Measurements from ENCODE around the gene DHX16. TPM values are rescaled to one million over a fixed set of nuclear protein-coding genes. Genes with fewer than 3 reads are reported as not detected.

DHX16 gene
- total RNA-seq, 2 experiments from 2014 or later, result 33.1 to 35.3 TPM

DNA sequence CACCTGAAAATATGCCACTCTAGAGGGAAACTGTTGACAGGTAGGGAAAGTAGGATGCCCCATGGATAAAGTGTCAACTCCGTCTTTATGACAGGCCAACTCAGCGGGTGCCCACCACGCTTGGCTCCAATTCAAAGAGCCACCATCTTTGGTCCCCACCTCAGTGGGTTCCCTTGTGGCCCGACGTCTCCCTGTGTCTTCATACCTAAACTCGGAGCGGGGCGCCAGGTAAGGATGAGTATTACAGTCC, 44.0 kb upstream of the DHX16 start:
- DNase-seq, result no peak
- intact Hi-C loops (cut with micrococcal nuclease), result loop anchor here (1.0 to 2.0 kb wide), 5 partner anchors 25 to 160 kb away; partner anchors contain the start of genes ABCF1, FLOT1, GNL1 and MRPS18B
- Mint-ChIP-seq H3K4me3 (peak overlapping the region; percentile 92), H3K27ac (peak overlapping the region; percentile 99), H3K9me3 (no peaks in the 10 kb centered on the region), H3K27me3 (no peaks in the 10 kb centered on the region), H3K4me1 (ENCODE audit: low read depth) (peaks cover 45% of the 10 kb centered on the region), H3K36me3 (peaks cover 62% of the 10 kb centered on the region)
- POLR2A ChIA-PET, result interaction anchor here (0.7 to 9.7 kb wide), 11 partner anchors 11 to 159 kb away, joined by 3 to 209 read pairs (median 5); partner anchors contain the start of genes DHX16, IER3, MRPS18B and NRM
- CTCF ChIA-PET, result interaction anchor here (0.5 to 24.6 kb wide), 6 partner anchors 9 to 371 kb away, joined by 3 to 628 read pairs (median 4); partner anchors contain the start of gene DHX16

DNA sequence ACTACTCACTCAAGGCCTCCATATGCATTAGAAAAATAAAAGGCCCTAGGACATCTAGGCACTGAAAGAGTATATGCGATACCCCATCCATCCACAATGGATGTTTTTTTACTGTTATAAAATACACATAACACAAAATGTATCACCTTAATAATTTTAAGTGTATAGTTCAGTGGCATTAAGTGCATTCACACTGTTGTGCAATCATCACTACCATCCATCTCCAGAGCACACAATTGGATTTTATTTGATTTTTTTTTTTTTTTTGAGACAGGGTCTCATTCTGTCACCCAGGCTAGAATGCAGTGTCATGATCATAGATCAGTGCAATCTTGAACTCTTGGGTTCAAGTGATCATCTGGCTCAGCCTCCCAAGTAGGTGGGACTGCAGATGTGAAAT, 41.5 kb upstream of the DHX16 start:
- Mint-ChIP-seq H3K36me3 (peaks cover 62% of the 10 kb centered on the region), H3K4me3 (no peak overlapping the region), H3K27me3 (no peaks in the 10 kb centered on the region), H3K9me3 (no peaks in the 10 kb centered on the region), H3K4me1 (ENCODE audit: low read depth) (peaks cover 43% of the 10 kb centered on the region), H3K27ac (no peak overlapping the region)
- intact Hi-C loops (cut with micrococcal nuclease), result no loop called here
- DNase-seq, result no peak
- CTCF ChIA-PET, result no interaction called here
- POLR2A ChIA-PET, result no interaction called here

DNA sequence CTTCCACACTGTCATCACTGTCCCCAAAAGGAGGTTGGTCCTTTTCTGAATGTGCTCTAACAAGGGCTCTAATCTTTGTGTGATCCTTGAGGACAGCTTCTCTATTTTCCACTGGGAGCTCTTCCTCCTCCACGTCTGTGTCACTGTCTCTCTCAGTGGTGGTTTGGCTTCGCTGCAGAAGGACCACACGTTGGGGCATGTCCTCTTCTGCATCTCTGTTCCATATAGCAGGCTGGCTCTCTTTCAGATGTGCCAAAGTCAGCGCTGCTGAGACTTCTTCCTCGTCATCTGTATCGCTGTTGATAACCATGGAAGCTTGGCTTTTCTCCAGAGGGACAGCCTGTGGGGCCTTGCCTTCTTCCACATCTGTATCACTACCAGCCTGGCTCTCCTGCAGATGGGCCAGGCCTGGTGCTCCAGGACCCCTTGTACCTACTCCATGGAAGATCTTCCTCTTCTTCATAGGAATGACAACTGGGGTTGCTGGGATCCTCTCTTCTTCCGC, 39.7 kb upstream of the DHX16 start:
- no peaks in the 10 kb centered on the region for H3K9me3 Mint-ChIP-seq
- DNase-seq, result no peak
- CTCF ChIA-PET, result interaction anchor here (0.7 to 3.3 kb wide), 6 partner anchors 10 to 367 kb away, joined by 3 to 11 read pairs (median 4); no protein-coding TSS in a partner anchor
- H3K36me3 Mint-ChIP-seq, result peaks cover 68% of the 10 kb centered on the region
- H3K27ac Mint-ChIP-seq, result no peak overlapping the region
- H3K4me1 Mint-ChIP-seq (ENCODE audit: low read depth), result peaks cover 31% of the 10 kb centered on the region
- POLR2A ChIA-PET, result interaction anchor here (1.5 kb wide), 1 partner anchor 25 kb away, joined by 3 read pairs; no protein-coding TSS in a partner anchor
- no peaks in the 10 kb centered on the region for H3K27me3 Mint-ChIP-seq
- H3K4me3 Mint-ChIP-seq, result no peak overlapping the region
- intact Hi-C loops (cut with micrococcal nuclease), result no loop called here

DNA sequence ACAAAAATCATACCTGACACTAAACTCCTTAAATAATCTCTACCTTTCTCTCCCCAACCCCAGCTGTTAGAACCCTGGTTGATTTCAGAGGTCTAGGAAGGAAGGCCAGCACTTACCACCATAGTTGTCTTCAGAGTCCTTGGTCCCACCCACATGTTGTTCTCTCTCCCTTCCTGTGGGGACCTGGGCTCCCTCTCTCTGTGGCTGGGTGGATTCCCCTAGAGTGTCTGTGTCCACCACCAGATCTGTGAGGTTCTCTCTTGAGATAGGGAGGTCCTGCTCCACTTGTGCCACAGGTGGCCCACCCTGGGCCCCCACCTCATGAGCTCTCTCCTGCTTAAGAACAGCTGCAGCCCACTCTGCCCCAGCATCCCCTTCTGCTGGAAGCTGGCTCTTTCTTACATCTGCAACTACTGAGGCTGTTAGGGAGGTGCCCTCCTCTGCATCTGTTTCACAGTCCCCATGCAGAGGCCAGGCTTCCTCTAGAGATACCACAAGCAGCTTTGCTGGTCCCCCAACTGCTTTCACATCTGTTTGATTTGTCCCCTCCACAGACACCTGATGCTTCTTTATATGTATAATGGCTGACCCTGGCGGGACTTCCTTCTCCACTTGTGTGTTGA, 39.1 kb upstream of the DHX16 start:
- no peaks in the 10 kb centered on the region for H3K27me3 Mint-ChIP-seq
- POLR2A ChIA-PET, result interaction anchor here (1.5 kb wide), 1 partner anchor 25 kb away, joined by 3 read pairs; no protein-coding TSS in a partner anchor
- no peak overlapping the region for H3K4me3 Mint-ChIP-seq
- peaks cover 69% of the 10 kb centered on the region for H3K36me3 Mint-ChIP-seq
- DNase-seq, result no peak
- peaks cover 31% of the 10 kb centered on the region for H3K4me1 Mint-ChIP-seq (ENCODE audit: low read depth)
- no peaks in the 10 kb centered on the region for H3K9me3 Mint-ChIP-seq
- CTCF ChIA-PET, result interaction anchor here (0.7 to 3.3 kb wide), 5 partner anchors 15 to 368 kb away, joined by 3 to 11 read pairs (median 4); no protein-coding TSS in a partner anchor
- no peak overlapping the region for H3K27ac Mint-ChIP-seq
- intact Hi-C loops (cut with micrococcal nuclease), result no loop called here

DNA sequence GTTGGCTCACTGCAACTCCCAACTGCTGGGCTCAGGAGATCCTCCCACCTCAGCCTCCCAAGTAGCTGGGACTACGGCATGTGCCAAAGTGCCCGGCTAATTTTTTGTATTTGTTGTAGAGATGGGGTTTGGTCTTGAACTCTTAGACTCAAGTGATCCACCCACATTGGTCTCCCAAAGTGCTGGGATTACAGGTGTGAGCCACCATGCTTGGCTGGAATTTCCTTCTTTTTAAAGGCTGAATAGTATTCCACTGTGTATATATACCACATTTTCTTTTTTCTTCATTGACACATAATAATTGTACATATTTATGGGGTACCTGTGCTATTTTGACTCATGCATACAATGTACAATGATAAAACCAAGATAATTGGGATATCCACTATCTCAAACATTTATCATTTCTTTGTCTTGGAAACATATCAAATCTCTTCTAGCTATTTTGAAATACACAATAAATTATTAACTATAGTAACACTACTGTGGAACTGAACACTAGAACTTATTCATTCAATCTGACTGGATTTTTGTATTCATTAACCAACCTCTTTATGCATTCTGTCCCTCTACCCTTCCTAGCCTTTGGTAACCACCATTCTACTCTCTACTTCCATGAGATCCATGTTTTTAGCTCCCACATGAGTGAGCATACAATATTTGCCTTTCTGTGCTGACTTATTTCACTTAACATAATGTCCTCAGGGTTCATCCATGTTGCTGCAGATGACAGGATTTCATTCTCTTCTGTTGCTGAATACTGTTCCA, 36.5 kb upstream of the DHX16 start:
- intact Hi-C loops (cut with micrococcal nuclease), result no loop called here
- Mint-ChIP-seq H3K9me3 (no peaks in the 10 kb centered on the region), H3K4me1 (ENCODE audit: low read depth) (peaks cover 12% of the 10 kb centered on the region), H3K36me3 (peaks cover 68% of the 10 kb centered on the region), H3K27me3 (no peaks in the 10 kb centered on the region), H3K4me3 (no peak overlapping the region), H3K27ac (no peak overlapping the region)
- DNase-seq, result no peak
- CTCF ChIA-PET, result interaction anchor here (3.3 kb wide), 1 partner anchor 30 kb away, joined by 11 read pairs; no protein-coding TSS in a partner anchor
- POLR2A ChIA-PET, result no interaction called here

DNA sequence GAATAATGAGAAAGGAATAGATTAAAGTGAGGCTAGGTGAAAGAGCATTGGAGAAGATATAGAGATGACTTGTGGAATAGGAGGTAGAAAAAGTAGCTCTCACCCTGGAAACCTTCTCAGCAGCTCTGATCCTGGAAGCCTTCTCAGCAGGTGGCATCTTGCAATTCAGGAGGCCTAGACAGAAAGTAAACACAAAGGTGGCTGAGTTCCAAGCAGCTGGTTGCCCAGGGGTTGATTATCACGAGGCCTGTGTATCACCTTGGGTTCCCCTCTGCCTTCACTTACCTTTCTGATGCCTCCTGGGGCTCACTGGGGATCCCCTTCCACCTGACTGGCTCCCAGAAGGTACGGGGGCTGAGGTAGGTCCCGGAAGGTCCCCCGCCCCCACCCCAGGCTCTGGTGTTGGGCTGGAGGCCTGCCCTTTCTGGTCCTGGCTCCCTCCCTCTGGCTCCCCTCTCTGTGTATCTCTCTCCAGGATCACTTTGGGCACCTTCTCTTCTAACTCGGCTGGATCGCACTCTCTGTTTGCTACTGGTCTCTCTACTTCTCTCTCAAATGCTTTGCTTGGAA, 34.6 kb upstream of the DHX16 start:
- H3K27ac Mint-ChIP-seq, result no peak overlapping the region

DNA sequence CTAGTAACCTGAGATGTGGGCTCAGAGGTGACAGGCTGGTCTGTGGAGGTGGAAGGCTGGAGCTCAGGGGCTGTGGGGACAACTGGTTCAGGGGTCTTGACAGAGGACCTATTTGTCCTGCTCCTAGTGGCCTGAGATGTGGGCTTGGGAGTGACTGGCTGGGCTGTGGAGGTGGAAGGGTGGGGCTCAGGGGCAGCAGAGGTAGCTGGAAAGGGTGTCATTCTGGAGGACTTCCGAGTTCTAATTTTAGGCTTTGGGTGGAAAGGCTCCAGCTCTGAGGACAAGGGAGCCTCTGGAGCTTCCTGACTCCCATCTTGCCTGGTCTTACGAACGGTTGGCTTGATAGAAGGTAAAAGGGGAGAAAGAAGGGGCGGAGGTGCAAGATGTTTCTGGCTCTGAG, 32.8 kb upstream of the DHX16 start:
- Mint-ChIP-seq H3K4me3 (no peak overlapping the region), H3K27ac (no peak overlapping the region), H3K27me3 (no peaks in the 10 kb centered on the region), H3K36me3 (peaks cover 56% of the 10 kb centered on the region), H3K9me3 (no peaks in the 10 kb centered on the region), H3K4me1 (ENCODE audit: low read depth) (no peaks in the 10 kb centered on the region)
- ChIA-PET POLR2A (interaction anchor here (0.8 kb wide), 1 partner anchor 12 kb away, joined by 3 read pairs; the partner anchor contains the start of gene MDC1), CTCF (interaction anchor here (0.8 to 1.4 kb wide), 2 partner anchors 27 to 373 kb away, joined by 4 read pairs; no protein-coding TSS in a partner anchor)
- intact Hi-C loops (cut with micrococcal nuclease), result no loop called here
- no peak for DNase-seq

More for the DNA sequence above, 34.6 kb upstream of the DHX16 start:
- POLR2A ChIA-PET, result no interaction called here
- no peaks in the 10 kb centered on the region for H3K27me3 Mint-ChIP-seq
- CTCF ChIA-PET, result interaction anchor here (0.6 kb wide), 1 partner anchor 10 kb away, joined by 3 read pairs; the partner anchor contains the start of gene MDC1
- peaks cover 8% of the 10 kb centered on the region for H3K4me1 Mint-ChIP-seq (ENCODE audit: low read depth)
- H3K4me3 Mint-ChIP-seq, result no peak overlapping the region
- intact Hi-C loops (cut with micrococcal nuclease), result no loop called here
- peaks cover 68% of the 10 kb centered on the region for H3K36me3 Mint-ChIP-seq
- DNase-seq, result no peak
- H3K9me3 Mint-ChIP-seq, result no peaks in the 10 kb centered on the region

DNA sequence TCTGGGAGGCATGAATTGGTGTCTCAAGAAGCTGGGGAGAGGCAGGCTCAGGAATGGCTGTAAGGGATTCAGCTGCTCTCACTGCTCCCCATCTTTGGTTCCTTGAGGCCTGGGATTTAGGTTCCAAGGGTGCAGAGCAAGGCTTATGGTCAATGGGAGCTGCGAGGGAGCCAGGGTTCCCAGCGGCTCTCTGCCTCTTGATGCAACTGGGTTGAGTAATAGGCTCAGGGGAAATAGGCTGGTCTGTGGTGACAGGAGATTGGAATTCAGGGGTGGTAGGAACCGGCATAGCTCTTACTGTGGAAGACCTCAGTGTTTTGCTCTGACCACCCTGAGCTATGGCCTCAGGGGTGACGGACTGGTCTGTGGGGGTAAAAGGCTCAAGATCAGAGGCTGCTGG, 31.0 kb upstream of the DHX16 start:
- POLR2A ChIA-PET, result no interaction called here
- H3K4me3 Mint-ChIP-seq, result no peak overlapping the region
- no peak overlapping the region for H3K27ac Mint-ChIP-seq
- no peak for DNase-seq
- CTCF ChIA-PET, result interaction anchor here (1.0 to 1.7 kb wide), 2 partner anchors 13 to 425 kb away, joined by 4 read pairs; partner anchors contain the start of gene NRM
- no peaks in the 10 kb centered on the region for H3K27me3 Mint-ChIP-seq
- no peaks in the 10 kb centered on the region for H3K9me3 Mint-ChIP-seq
- H3K36me3 Mint-ChIP-seq, result peaks cover 59% of the 10 kb centered on the region
- intact Hi-C loops (cut with micrococcal nuclease), result no loop called here
- H3K4me1 Mint-ChIP-seq (ENCODE audit: low read depth), result no peaks in the 10 kb centered on the region

DNA sequence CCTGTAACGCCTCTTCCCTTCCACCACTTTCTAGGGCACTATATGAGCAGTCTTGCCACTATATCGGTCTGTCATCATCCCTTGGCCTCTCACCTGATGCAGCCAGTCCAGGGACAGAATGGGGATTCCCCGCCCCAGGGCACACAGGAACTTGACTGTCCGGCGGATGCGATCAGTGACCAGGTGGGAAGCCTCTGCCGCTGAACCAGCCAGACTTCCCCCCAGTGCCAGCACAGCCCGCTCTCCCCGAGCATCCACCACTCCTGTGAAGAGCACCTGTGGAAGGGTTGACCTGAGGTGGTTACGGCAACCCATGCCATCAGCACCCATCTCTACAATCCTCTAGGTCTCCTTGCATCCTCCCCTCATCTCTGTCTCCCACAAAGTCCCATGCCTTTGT, 30.2 kb upstream of the DHX16 start:
- intact Hi-C loops (cut with micrococcal nuclease), result no loop called here
- Mint-ChIP-seq H3K4me3 (no peak overlapping the region), H3K9me3 (no peaks in the 10 kb centered on the region), H3K36me3 (peaks cover 57% of the 10 kb centered on the region), H3K27me3 (no peaks in the 10 kb centered on the region), H3K4me1 (ENCODE audit: low read depth) (no peaks in the 10 kb centered on the region), H3K27ac (no peak overlapping the region)
- ChIA-PET POLR2A (no interaction called here), CTCF (no interaction called here)
- no peak for DNase-seq

DNA sequence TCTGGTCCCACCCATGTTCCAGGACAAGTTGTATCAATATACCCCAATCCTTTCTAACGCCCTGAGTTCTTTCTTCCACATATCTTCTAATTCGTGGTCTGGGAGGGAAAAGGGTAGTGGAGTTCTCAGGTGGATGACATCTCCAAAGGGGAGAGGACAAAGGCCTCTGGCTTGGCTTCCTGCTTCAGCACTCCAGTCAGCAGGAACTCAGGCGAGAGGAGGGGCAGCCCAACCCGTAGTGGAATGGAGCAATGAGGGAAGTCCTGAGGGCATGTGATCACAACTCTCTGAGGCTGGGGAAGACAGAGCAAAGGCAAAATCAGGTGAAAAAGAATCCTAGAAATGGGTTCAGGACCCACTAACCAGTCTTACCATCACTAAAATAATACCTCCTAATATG, 27.5 kb upstream of the DHX16 start:
- intact Hi-C loops (cut with micrococcal nuclease), result no loop called here
- Mint-ChIP-seq H3K4me3 (no peak overlapping the region), H3K36me3 (peaks cover 41% of the 10 kb centered on the region), H3K4me1 (ENCODE audit: low read depth) (no peaks in the 10 kb centered on the region), H3K27me3 (no peaks in the 10 kb centered on the region), H3K9me3 (no peaks in the 10 kb centered on the region), H3K27ac (no peak overlapping the region)
- no peak for DNase-seq
- POLR2A ChIA-PET, result no interaction called here
- CTCF ChIA-PET, result interaction anchor here (1.9 kb wide), 1 partner anchor 22 kb away, joined by 5 read pairs; no protein-coding TSS in a partner anchor

DNA sequence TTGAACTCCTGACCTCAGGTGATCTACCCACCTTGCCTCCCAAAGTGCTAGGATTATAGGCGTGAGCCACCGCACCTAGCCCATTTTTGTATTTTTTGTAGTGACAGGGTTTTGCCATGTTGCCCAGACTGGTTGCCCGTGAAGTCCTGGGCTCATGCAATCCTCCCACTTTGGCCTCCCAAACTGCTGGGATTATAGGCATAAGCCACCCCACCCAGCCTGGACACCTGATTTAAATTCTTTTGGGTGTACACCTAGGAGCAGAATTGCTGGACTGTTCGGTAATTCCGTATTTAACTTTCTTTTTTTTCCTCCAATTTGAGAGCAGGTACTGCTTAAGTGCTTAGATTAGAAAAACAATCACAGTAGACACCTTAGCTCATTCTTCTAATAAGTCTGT, 23.6 kb upstream of the DHX16 start:
- intact Hi-C loops (cut with micrococcal nuclease), result no loop called here
- Mint-ChIP-seq H3K36me3 (peaks cover 10% of the 10 kb centered on the region), H3K27me3 (no peaks in the 10 kb centered on the region), H3K27ac (no peak overlapping the region), H3K4me1 (ENCODE audit: low read depth) (peaks cover 4% of the 10 kb centered on the region), H3K9me3 (no peaks in the 10 kb centered on the region), H3K4me3 (no peak overlapping the region)
- POLR2A ChIA-PET, result no interaction called here
- CTCF ChIA-PET, result interaction anchor here (0.8 to 1.5 kb wide), 4 partner anchors 16 to 34 kb away, joined by 3 to 4 read pairs (median 3); no protein-coding TSS in a partner anchor
- no peak for DNase-seq

Measured in activated CD4-positive, alpha-beta memory T cell treated with anti-CD3 and anti-CD28 coated beads for 36 hours (primary cell).